Neural cell (in vitro differentiated cells): ENCODE measurements around the gene PIGS. TPM values are rescaled to one million over a fixed set of nuclear protein-coding genes. Genes with fewer than 3 reads are reported as not detected.

ENCODE experiments used
- H2AFZ ChIP-seq: fragments of 200-600, 300-800 bp; sonication (generic), shearing (Covaris generic); 2 replicates; pipeline ENCODE4 v1.6.0; 2014; ENCODE audit warnings: low read depth, mild to moderate bottlenecking, antibody characterized with exemption, low read length, moderate library complexity
- H3F3A ChIP-seq: fragments of 200-600 bp; shearing (Covaris generic); 2 replicates; pipeline ENCODE4 v1.6.1; 2016; ENCODE audit warnings: mild to moderate bottlenecking, moderate library complexity, mixed read lengths, antibody characterized with exemption, low read length; ENCODE audit not compliant: insufficient read depth, poor library complexity, severe bottlenecking
- H3K27ac ChIP-seq: fragments of 200-600, 300-800 bp; sonication (generic), shearing (Covaris generic); 2 replicates; pipeline ENCODE4 v1.5.1; 2014; ENCODE audit warnings: mild to moderate bottlenecking, low read length, moderate library complexity
- H3K27me3 ChIP-seq: fragments of 300-800, 200-600 bp; sonication (generic), shearing (Covaris generic); 2 replicates; pipeline ENCODE4 v1.6.0; 2014; ENCODE audit warnings: mild to moderate bottlenecking, low read depth, low read length, moderate library complexity; ENCODE audit not compliant: insufficient read depth
- H3K36me3 ChIP-seq: fragments of 300-800, 200-600 bp; sonication (generic), shearing (Covaris generic); 2 replicates; pipeline ENCODE4 v1.5.1; 2014; ENCODE audit warnings: mild to moderate bottlenecking, antibody characterized with exemption, low read length, moderate library complexity; ENCODE audit not compliant: insufficient read depth
- H3K4me2 ChIP-seq: fragments of 300-800, 200-600 bp; sonication (generic), shearing (Covaris generic); 2 replicates; pipeline ENCODE4 v1.6.0; 2014; ENCODE audit warnings: mild to moderate bottlenecking, low read length
- H3K4me3 ChIP-seq: fragments of 300-800, 200-600 bp; sonication (generic), shearing (Covaris generic); 2 replicates; pipeline ENCODE4 v1.5.1; 2014; ENCODE audit warnings: mild to moderate bottlenecking, low read length, moderate library complexity
- H3K79me2 ChIP-seq: fragments of 200-600 bp; shearing (Covaris generic); replicated peaks from 2 replicates; pipeline ENCODE4 v1.6.0; 2014; ENCODE audit warnings: mild to moderate bottlenecking, low read length, moderate library complexity; ENCODE audit not compliant: insufficient read depth
- H3K9ac ChIP-seq: fragments of 300-800, 200-600 bp; sonication (generic), shearing (Covaris generic); 2 replicates; pipeline ENCODE4 v1.6.1; 2016; ENCODE audit warnings: mild to moderate bottlenecking, low read length, mixed read lengths
- H3K9me2 ChIP-seq: fragments of 200-600 bp; shearing (Covaris generic); 2 replicates; pipeline ENCODE4 v1.6.1; 2016; ENCODE audit warnings: mild to moderate bottlenecking, low read length, mixed read lengths; ENCODE audit not compliant: insufficient read depth
- H3K9me3 ChIP-seq: fragments of 200-600, 300-800 bp; sonication (generic), shearing (Covaris generic); 2 replicates; pipeline ENCODE4 v1.6.1; 2016; ENCODE audit warnings: mild to moderate bottlenecking, mixed run types, low read length, moderate library complexity, mixed read lengths
- H4K20me1 ChIP-seq: fragments of 200-600 bp; shearing (Covaris generic); 2 replicates; pipeline ENCODE4 v1.6.1; 2016; ENCODE audit warnings: mild to moderate bottlenecking, mixed run types; ENCODE audit not compliant: insufficient read depth
- CTCF ChIP-seq: fragments of 450-650 bp; IDR thresholded peaks from 2 replicates; pipeline ENCODE4 v1.5.1; 2014; ENCODE audit warnings: antibody characterized with exemption, mild to moderate bottlenecking, moderate library complexity; ENCODE audit not compliant: poor library complexity, severe bottlenecking
- EZH2 ChIP-seq: fragments of 200-600, 300-800 bp; shearing (Covaris generic), sonication (generic); IDR thresholded peaks from 2 replicates; pipeline ENCODE4 v1.6.1; 2014; ENCODE audit warnings: antibody characterized with exemption, low read length, borderline replicate concordance, mild to moderate bottlenecking; ENCODE audit not compliant: insufficient read depth, poor library complexity, severe bottlenecking
- MXI1 ChIP-seq: fragments of 450-650 bp; conservative IDR thresholded peaks from 2 replicates; pipeline ENCODE4 v1.6.1; 2014; ENCODE audit warnings: antibody characterized with exemption, mild to moderate bottlenecking; ENCODE audit not compliant: poor library complexity, severe bottlenecking
- POLR2AphosphoS5 ChIP-seq: IDR thresholded peaks from 2 replicates; pipeline ENCODE4 v1.6.1; 2012
- RAD21 ChIP-seq: fragments of 450-650 bp; conservative IDR thresholded peaks from 2 replicates; pipeline ENCODE4 v1.6.1; 2014; ENCODE audit warnings: antibody characterized with exemption, mild to moderate bottlenecking, moderate library complexity
- REST ChIP-seq: IDR thresholded peaks from 2 replicates; pipeline ENCODE4 v1.6.1; 2012; ENCODE audit warnings: borderline replicate concordance
- SMC3 ChIP-seq: fragments of 450-650 bp; conservative IDR thresholded peaks from 2 replicates; pipeline ENCODE4 v1.6.1; 2014; ENCODE audit warnings: antibody characterized with exemption, mild to moderate bottlenecking, moderate library complexity; ENCODE audit not compliant: poor library complexity
- TAF1 ChIP-seq: IDR thresholded peaks from 2 replicates; pipeline ENCODE4 v1.6.1; 2012; ENCODE audit warnings: low read depth
- polyA plus RNA-seq: library from polyadenylated mRNA; depleted of rRNA; stranded (reverse); fragments of >200 nt; gene quantifications from 2 replicates; pipeline ENCODE4 v1.2.3, GENCODE V29; 2014

Gene PIGS
- polyA plus RNA-seq, 1 donor from 2014 or later: 37.6 TPM

- Histone ChIP-seq H3K9ac (no peak overlapping the region), H3K4me3 (no peak overlapping the region), H4K20me1 (no peaks in the 10 kb centered on the region), H2AFZ (no peak overlapping the region), H3K36me3 (no peaks in the 10 kb centered on the region), H3F3A (no peaks in the 10 kb centered on the region), H3K4me2 (no peak overlapping the region), H3K27ac (no peak overlapping the region), H3K27me3 (no peaks in the 10 kb centered on the region), H3K9me3 (no peaks in the 10 kb centered on the region), H3K9me2 (no peaks in the 10 kb centered on the region), H3K79me2 (peaks cover 13% of the 10 kb centered on the region)
- TF ChIP-seq MXI1 (no peak), RAD21 (no peak), TAF1 (no peak), CTCF (no peak)
Observed at GRCh38 chr17:28573521-28573920, 2.2 kb upstream of the PIGS start.

GRCh38 chr17:28573040-28573380 is 1.7 kb upstream of the PIGS start:
- Histone ChIP-seq H3K27ac (no peak overlapping the region), H2AFZ (no peak overlapping the region), H3K4me3 (no peak overlapping the region), H3K27me3 (no peaks in the 10 kb centered on the region), H4K20me1 (no peaks in the 10 kb centered on the region), H3K9me2 (no peaks in the 10 kb centered on the region), H3K4me2 (no peak overlapping the region), H3K79me2 (peaks cover 16% of the 10 kb centered on the region), H3K9me3 (no peaks in the 10 kb centered on the region), H3K9ac (no peak overlapping the region), H3F3A (no peaks in the 10 kb centered on the region), H3K36me3 (no peaks in the 10 kb centered on the region)
- TF ChIP-seq TAF1: no peak
- TF ChIP-seq SMC3: no peak
- TF ChIP-seq REST: no peak
- TF ChIP-seq CTCF: no peak
- no peak for TF ChIP-seq RAD21
- no peak for TF ChIP-seq EZH2
- no peak for TF ChIP-seq MXI1
- TF ChIP-seq POLR2AphosphoS5: no peak
